Inferior parietal cortex (tissue), 1 donor: ENCODE measurements around the gene KY.

Experiments
- DNase-seq: peaks from one replicate; pipeline ENCODE4 v3.0.0-alpha.2; 2016; ENCODE audit errors: extremely low spot score

Gene KY

GRCh38 chr3:134619884-134620445 is 30.9 kb downstream of the KY start:
- no peak for DNase-seq

GRCh38 chr3:134619301-134619615 is 31.6 kb downstream of the KY start:
- no peak for DNase-seq

GRCh38 chr3:134618478-134619300 is 32.1 kb downstream of the KY start:
- no peak for DNase-seq

- DNase-seq = no peak
Measured at GRCh38 chr3:134617608-134618477, 33.0 kb downstream of the KY start.

GRCh38 chr3:134615743-134616142 is 35.1 kb downstream of the KY start:
- no peak for DNase-seq

DNA sequence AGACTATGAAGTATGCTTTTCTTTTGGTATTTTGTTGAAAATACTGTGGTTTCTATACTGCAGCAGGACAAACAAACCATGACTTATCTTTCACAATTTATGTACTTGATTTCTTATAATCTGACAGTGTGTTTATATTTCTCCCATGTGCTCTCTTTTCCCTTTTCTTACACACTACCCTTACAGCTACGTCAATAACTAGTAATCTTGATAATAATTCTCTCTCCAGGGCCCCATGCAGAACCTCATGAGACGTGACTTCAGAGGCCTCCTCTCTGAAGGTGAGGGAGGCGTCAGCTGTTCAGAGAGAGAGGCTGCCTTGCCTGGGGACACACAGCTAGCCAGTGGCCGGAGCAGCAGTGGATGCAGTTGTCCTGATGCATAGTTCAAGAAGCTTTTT is 35.9 kb downstream of the KY start:
- DNase-seq = no peak

DNA sequence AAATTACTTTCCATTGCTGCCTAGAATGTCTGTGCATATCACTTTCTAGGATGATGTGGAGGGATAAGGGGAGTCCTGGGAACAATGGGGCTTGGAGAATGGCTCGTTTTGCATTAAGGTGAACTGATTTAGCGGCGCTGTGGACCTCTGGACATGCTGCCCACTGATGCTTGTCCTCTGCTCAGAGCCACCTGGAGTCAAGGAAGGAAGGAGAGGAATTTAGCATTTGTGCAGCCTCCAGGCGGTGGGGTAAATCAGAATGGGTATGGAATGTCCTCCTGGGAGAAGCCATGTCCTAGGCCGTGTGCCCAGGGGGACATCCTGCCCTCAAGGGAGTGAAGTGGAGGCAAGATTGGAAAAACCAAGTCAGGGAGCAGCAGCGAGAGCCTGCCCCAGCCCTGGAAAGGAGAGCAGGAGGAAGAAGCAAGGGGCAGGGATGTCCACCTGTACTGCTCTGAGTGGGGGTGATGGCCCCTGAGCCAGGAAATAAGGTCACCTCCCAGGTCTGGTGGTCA is 37.8 kb downstream of the KY start:
- no peak for DNase-seq

DNA sequence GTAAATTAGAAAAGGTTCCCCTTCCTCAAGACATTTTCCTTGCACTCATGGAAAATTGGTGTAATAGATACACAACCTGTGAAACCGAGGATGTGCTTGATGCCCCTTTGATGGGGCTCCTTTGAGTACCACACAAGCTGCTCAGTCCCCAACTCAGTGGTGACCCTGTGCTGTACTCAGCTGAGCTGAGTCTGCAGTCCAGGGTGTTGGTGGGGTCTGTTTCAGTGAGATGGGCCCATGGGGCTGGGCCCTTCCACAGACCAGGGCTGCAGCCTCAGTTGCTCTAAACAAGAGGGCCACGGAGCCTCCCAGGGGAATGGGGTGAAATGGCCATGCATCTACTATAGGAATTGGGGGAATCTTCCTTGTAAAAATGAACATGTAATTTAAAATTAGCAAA is 39.3 kb downstream of the KY start:
- no peak for DNase-seq

DNA sequence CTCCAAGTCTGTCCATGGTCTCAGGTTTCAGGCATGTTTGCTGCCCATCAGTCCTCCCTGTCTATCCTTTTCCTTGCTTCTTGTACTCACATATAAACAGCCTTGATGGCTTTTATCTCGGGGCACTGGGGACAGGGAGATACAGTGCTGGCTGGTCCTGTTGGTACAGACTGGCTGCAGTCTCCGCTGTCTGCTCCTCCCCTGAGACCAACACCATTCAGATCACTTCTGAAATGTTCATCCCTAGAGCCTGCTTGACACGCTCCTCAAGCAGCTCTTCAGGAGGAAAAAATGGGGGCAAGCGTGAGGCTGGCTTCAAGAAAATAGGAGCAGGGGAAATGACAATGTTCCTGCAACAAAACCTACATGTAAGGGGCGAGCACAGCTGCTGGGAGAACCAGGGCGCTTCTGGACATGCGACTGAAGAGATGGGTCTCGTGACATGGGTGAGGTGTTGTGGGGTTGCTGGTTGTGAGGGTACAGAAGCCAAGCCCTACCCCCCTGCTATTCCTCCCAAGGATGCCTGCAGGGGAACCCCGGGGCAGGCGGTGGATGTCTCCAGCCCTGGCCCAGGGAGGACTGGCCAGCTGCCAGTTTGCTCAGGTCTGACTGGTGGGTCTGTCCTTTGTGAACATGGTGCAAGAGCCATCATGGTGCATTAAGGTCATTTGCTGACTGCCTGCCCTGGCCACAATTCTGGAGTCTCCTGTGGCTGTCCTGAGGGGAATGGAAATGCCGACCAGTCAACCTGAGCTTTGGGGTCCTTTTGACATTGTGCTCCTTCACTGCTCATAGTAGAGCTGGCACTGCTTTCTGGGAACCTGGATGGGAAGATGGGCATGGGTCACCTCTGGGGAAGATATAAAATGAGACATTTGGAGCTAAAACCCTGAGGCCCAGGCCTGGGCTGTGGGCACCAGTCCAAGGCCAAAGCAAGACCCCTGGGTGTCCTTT is 40.1 kb downstream of the KY start:
- DNase-seq = no peak

GRCh38 chr3:134609821-134610431 is 40.9 kb downstream of the KY start:
- no peak for DNase-seq

DNA sequence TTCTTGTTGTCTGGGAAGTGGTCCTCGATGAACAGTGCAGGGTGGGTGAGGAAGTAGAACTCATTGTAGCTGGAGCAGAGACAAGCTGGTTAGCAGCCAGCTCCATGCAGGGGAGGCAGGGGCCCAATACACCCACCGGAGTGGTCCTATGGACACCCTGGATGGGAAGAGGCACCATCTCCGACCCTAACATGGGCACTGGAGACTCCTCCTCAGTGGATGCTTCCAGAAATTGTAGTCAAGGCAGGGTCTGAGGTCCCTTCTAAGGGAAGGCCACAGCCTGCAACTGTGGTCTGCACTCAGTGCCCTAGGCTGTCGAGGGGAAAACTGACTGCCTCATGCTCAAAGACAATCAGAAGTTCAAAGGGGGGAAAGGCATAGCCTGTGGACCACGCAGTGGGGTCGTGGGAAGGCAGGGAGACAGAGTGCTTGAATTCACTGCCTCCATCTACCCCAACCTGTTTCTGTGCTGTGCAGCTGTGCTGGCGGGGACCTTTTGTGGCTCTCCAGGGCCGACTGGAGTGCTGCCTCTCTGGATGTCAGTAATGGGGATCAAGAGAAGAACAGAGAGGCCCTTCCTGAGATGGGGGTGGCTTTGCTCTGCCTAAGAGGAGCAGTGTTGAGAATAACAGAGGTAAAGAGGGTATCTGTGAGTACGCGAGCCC is 41.9 kb downstream of the KY start:
- no peak for DNase-seq

DNA sequence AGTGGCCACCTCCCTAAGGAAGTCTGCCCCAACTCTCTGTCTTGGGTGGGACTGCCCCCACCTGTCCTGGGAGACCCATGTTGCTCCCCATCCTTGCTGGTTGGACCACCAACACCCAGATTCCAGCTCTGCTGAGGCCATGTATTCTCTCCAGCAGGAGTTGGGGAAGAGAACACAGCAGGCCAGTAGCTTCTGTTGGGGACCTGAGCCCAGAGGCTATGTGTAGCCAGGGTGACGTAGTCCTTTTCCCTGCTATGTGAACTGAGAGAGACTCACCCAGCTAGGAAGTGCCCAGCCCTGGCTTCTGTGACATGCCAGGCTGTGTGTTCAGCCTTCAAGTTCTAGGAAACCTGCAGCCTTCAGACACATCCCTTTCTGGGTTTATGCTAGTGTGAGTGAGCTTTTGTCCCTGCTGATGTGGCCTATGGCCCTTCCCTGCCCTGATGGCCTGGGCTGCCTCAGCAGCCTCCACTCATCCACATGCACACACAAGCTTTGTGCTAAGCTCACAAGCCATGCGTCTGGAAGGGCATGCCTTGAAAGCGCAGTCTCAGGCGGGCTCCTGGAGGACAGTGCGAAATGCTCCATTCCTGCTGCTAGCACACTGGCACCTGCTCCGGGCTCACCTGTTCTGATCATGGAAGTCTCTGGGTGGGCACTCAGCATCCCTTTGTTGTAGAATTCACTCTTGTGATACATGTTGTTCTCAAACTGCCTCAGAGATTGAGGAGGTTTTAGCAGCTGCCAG is 42.6 kb downstream of the KY start:
- no peak for DNase-seq

DNA sequence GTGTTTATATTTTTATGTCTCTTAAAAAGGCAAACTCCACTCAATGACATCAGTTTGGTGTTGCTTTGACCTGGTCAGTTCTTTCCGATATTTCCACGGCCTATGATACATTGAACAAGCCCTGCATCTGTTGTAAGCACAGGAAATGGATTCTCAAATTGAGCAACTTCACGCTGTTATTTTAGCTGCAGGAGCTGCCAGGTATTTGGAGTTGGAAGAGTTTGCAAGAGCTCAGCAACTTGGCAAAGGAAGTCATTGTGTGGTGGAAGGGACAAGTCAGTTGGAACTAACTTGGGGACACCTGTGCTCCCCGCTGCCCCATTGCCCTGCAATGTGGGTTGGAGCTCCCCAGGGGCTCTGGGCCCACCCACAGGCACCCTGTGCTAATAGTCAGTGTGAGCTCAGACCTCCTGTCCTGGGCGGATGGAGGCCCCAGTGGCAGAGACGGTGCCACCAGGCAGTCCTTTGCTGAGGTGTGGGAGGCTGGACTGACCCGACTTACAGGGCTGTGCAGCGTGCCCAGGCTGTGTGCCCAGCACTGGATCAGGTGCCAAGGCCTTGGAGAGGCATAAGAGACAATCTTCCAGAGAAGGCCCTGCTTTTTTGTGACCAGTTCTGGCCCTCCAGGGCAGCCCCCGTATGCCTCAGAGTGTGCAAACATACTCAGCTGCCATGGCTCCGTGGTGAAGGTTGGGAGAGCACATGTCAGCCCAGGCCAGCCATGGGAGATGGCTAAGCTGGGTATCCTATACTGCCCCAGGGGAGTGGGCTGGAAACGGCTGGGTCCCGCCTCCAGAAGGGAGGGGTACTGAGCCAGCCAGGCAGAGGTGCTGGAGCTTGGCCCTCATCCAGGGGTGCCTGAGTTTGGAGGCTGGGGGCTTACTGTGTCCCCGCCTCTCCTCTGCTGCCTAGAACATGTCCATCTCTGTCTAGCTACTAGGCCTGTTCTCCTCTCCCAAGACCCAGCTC is 43.5 kb downstream of the KY start:
- DNase-seq = no peak

- no peak for DNase-seq
Measured at GRCh38 chr3:134606033-134607025, 44.5 kb downstream of the KY start.

DNA sequence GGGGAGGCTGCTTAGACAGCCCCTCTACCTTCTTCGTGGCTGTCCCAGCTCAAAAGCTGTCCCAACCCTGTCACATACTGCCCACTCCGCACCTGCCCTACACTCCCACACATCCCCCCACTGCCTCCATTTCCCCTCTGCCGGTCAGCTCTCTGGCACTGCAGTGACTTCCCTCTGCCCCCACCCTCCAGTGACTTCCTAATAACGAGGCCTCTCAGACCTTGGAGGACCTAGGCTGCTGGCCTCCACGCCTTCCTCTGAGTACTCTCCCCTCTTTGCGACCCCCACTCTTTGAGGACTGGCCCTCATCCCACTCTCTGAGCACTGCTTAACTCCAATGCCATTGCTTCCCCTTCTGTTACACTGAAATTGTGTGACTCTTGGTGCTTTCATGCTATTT is 45.3 kb downstream of the KY start:
- DNase-seq = no peak

DNA sequence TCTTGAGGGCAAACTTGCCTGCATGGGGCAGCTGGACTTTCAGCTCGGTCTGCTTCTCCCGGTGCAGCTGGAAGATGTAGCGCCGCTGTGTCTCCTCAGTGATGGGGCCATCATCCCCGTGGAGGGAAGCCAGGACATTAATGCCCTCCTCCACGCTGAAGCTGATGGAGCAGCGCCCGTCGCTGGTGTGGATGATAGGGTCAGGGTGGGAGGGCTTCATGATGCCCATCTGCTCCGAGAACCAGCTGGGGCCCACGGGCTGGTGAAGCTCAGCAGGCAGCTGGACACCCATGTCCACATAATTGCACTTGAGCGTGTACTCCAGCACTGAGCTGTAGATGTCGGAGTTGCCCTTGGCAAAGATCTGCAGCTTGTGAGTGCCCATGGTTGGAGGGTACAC is 46.9 kb downstream of the KY start:
- no peak for DNase-seq

DNA sequence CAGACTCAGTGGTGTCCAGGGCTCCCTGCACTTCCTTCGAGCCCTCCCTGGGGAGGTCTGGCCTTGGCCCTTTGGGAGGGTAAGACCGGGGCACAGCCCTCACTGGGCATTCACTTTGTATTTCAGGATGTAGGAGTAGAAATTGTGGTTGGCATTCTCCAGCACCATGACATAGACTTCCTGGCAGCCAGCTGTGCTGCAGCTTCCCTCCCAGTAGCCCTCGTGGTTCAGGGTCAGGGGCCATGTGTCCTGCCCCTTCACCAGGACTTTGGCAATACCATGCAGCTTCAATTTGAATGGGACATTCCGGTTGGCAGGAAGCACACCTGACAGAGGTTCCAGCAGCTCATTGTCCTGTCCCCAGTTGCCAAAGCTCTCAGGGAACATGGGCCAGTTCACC is 47.3 kb downstream of the KY start:
- DNase-seq = no peak
